Activated naive CD8-positive, alpha-beta T cell treated with anti-CD3 and anti-CD28 coated beads, Interleukin-2, amount 10 ng/mL, durations not matched to agents 7 days and 5 days (primary cell): ENCODE results near the gene PAX3. TPM values are rescaled to one million over a fixed set of nuclear protein-coding genes. Genes with fewer than 3 reads are reported as not detected.

Source experiments
- ATAC-seq: fragments of 150-1000 bp; cut with Tn5 transposase; one replicate; pipeline ENCODE4 v1.10.0; 2021; ENCODE audit warnings: low read depth, moderate library complexity
- POLR2A ChIA-PET: fragments of 350-600 bp; sonication (Branson Sonifier 250); formaldehyde crosslinking; loops from one replicate; lab custom pipeline; 2021; ENCODE audit warnings: antibody characterized with exemption; lab: Charles Lee
- DNase-seq: peaks from one replicate; pipeline ENCODE4 v3.0.0; 2021
- H3K27ac Mint-ChIP-seq: one replicate; pipeline ENCODE4 v1.8.0; 2022; ENCODE audit warnings: mild to moderate bottlenecking, mixed read lengths
- H3K27me3 Mint-ChIP-seq: one replicate; pipeline ENCODE4 v1.8.0; 2022; ENCODE audit warnings: mild to moderate bottlenecking, moderate library complexity, mixed read lengths
- H3K36me3 Mint-ChIP-seq: one replicate; pipeline ENCODE4 v1.8.0; 2021; ENCODE audit warnings: mild to moderate bottlenecking, mixed read lengths
- H3K4me1 Mint-ChIP-seq: one replicate; pipeline ENCODE4 v1.8.0; 2021; ENCODE audit warnings: mixed read lengths
- H3K4me3 Mint-ChIP-seq: one replicate; pipeline ENCODE4 v1.8.0; 2022; ENCODE audit warnings: mild to moderate bottlenecking, moderate library complexity, mixed read lengths
- H3K9me3 Mint-ChIP-seq: one replicate; pipeline ENCODE4 v1.8.0; 2021; ENCODE audit warnings: mixed read lengths
- total RNA-seq, 2 experiments: library from RNA; stranded (reverse); gene quantifications; one replicate each; pipeline ENCODE4 v1.2.3, GENCODE V29; 2021

PAX3 gene
- total RNA-seq, 2 experiments from 2014 or later: not detected

- ATAC-seq: no peak
- no peaks in the 10 kb centered on the region for H3K27me3 Mint-ChIP-seq
- no peak overlapping the region for H3K27ac Mint-ChIP-seq
Observed at GRCh38 chr2:222232372-222232771, 66.4 kb downstream of the PAX3 start.

GRCh38 chr2:222228054-222228453, 70.7 kb downstream of the PAX3 start:
- Mint-ChIP-seq H3K27ac (no peak overlapping the region), H3K9me3 (no peaks in the 10 kb centered on the region), H3K4me1 (no peaks in the 10 kb centered on the region), H3K36me3 (no peaks in the 10 kb centered on the region), H3K27me3 (no peaks in the 10 kb centered on the region), H3K4me3 (no peak overlapping the region)
- DNase-seq (no peak), ATAC-seq (no peak)
- POLR2A ChIA-PET: no interaction called here

More at GRCh38 chr2:222232372-222232771, 66.4 kb downstream of the PAX3 start:
- Mint-ChIP-seq H3K4me3 (no peak overlapping the region), H3K4me1 (no peaks in the 10 kb centered on the region), H3K9me3 (no peaks in the 10 kb centered on the region), H3K36me3 (no peaks in the 10 kb centered on the region)
- no peak for DNase-seq
- POLR2A ChIA-PET: no interaction called here

GRCh38 chr2:222218786-222219185, 80.0 kb downstream of the PAX3 start:
- H3K27me3 Mint-ChIP-seq: no peaks in the 10 kb centered on the region
- DNase-seq (no peak), ATAC-seq (no peak)
- POLR2A ChIA-PET: no interaction called here
- no peak overlapping the region for H3K4me3 Mint-ChIP-seq
- no peak overlapping the region for H3K27ac Mint-ChIP-seq
- no peaks in the 10 kb centered on the region for H3K4me1 Mint-ChIP-seq
- H3K9me3 Mint-ChIP-seq: no peaks in the 10 kb centered on the region
- H3K36me3 Mint-ChIP-seq: no peaks in the 10 kb centered on the region

GRCh38 chr2:222217712-222218111, 81.1 kb downstream of the PAX3 start:
- no peaks in the 10 kb centered on the region for H3K36me3 Mint-ChIP-seq
- H3K27ac Mint-ChIP-seq: no peak overlapping the region
- POLR2A ChIA-PET: no interaction called here
- no peaks in the 10 kb centered on the region for H3K4me1 Mint-ChIP-seq
- no peak for ATAC-seq
- DNase-seq: no peak
- H3K4me3 Mint-ChIP-seq: no peak overlapping the region
- no peaks in the 10 kb centered on the region for H3K9me3 Mint-ChIP-seq
- no peaks in the 10 kb centered on the region for H3K27me3 Mint-ChIP-seq

GRCh38 chr2:222214885-222215284, 83.9 kb downstream of the PAX3 start:
- no peak overlapping the region for H3K27ac Mint-ChIP-seq
- no peaks in the 10 kb centered on the region for H3K27me3 Mint-ChIP-seq
- POLR2A ChIA-PET: no interaction called here
- no peaks in the 10 kb centered on the region for H3K9me3 Mint-ChIP-seq
- no peak overlapping the region for H3K4me3 Mint-ChIP-seq
- DNase-seq: no peak
- ATAC-seq: no peak
- H3K4me1 Mint-ChIP-seq: no peaks in the 10 kb centered on the region
- no peaks in the 10 kb centered on the region for H3K36me3 Mint-ChIP-seq

- no peak for ATAC-seq
- Mint-ChIP-seq H3K4me3 (no peak overlapping the region), H3K27ac (no peak overlapping the region), H3K27me3 (no peaks in the 10 kb centered on the region), H3K4me1 (no peaks in the 10 kb centered on the region), H3K9me3 (no peaks in the 10 kb centered on the region), H3K36me3 (no peaks in the 10 kb centered on the region)
- DNase-seq: no peak
- POLR2A ChIA-PET: no interaction called here
Observed at GRCh38 chr2:222213049-222213448, 85.7 kb downstream of the PAX3 start.

- POLR2A ChIA-PET: no interaction called here
- H3K9me3 Mint-ChIP-seq: no peaks in the 10 kb centered on the region
- H3K4me3 Mint-ChIP-seq: no peak overlapping the region
- H3K27ac Mint-ChIP-seq: no peak overlapping the region
- H3K27me3 Mint-ChIP-seq: no peaks in the 10 kb centered on the region
- no peaks in the 10 kb centered on the region for H3K36me3 Mint-ChIP-seq
- ATAC-seq (no peak), DNase-seq (no peak)
- no peaks in the 10 kb centered on the region for H3K4me1 Mint-ChIP-seq
Observed at GRCh38 chr2:222212571-222212970, 86.2 kb downstream of the PAX3 start.

- DNase-seq: no peak
- no peak overlapping the region for H3K27ac Mint-ChIP-seq
- H3K27me3 Mint-ChIP-seq: no peaks in the 10 kb centered on the region
- no peaks in the 10 kb centered on the region for H3K9me3 Mint-ChIP-seq
- no peak for ATAC-seq
- POLR2A ChIA-PET: no interaction called here
- no peaks in the 10 kb centered on the region for H3K4me1 Mint-ChIP-seq
- no peak overlapping the region for H3K4me3 Mint-ChIP-seq
- H3K36me3 Mint-ChIP-seq: no peaks in the 10 kb centered on the region
Observed at GRCh38 chr2:222208010-222208690, 90.6 kb downstream of the PAX3 start.

- Mint-ChIP-seq H3K27me3 (no peaks in the 10 kb centered on the region), H3K4me3 (no peak overlapping the region), H3K9me3 (no peaks in the 10 kb centered on the region), H3K36me3 (no peaks in the 10 kb centered on the region), H3K4me1 (no peaks in the 10 kb centered on the region), H3K27ac (no peak overlapping the region)
- POLR2A ChIA-PET: no interaction called here
- DNase-seq (no peak), ATAC-seq (no peak)
Observed at GRCh38 chr2:222205136-222205535, 93.7 kb downstream of the PAX3 start.

GRCh38 chr2:222203041-222203440, 95.8 kb downstream of the PAX3 start:
- no peak for ATAC-seq
- Mint-ChIP-seq H3K27ac (no peak overlapping the region), H3K27me3 (no peaks in the 10 kb centered on the region), H3K36me3 (no peaks in the 10 kb centered on the region), H3K4me1 (no peaks in the 10 kb centered on the region), H3K4me3 (no peak overlapping the region), H3K9me3 (no peaks in the 10 kb centered on the region)
- DNase-seq: no peak
- POLR2A ChIA-PET: no interaction called here

- Mint-ChIP-seq H3K9me3 (no peaks in the 10 kb centered on the region), H3K4me3 (no peak overlapping the region), H3K36me3 (no peaks in the 10 kb centered on the region), H3K4me1 (no peaks in the 10 kb centered on the region), H3K27me3 (no peaks in the 10 kb centered on the region), H3K27ac (no peak overlapping the region)
- no peak for ATAC-seq
- POLR2A ChIA-PET: no interaction called here
- no peak for DNase-seq
Observed at GRCh38 chr2:222196159-222196558, 102.6 kb downstream of the PAX3 start.

- H3K9me3 Mint-ChIP-seq: peaks cover under 1% of the 10 kb centered on the region
- no peak for DNase-seq
- H3K27me3 Mint-ChIP-seq: no peaks in the 10 kb centered on the region
- no peak overlapping the region for H3K4me3 Mint-ChIP-seq
- H3K27ac Mint-ChIP-seq: no peak overlapping the region
- POLR2A ChIA-PET: no interaction called here
- no peaks in the 10 kb centered on the region for H3K4me1 Mint-ChIP-seq
- no peaks in the 10 kb centered on the region for H3K36me3 Mint-ChIP-seq
- ATAC-seq: no peak
Observed at GRCh38 chr2:222194669-222195068, 104.1 kb downstream of the PAX3 start.

- POLR2A ChIA-PET: no interaction called here
- Mint-ChIP-seq H3K4me1 (no peaks in the 10 kb centered on the region), H3K36me3 (no peaks in the 10 kb centered on the region), H3K27me3 (no peaks in the 10 kb centered on the region), H3K9me3 (peaks cover 2% of the 10 kb centered on the region), H3K4me3 (no peak overlapping the region), H3K27ac (no peak overlapping the region)
- no peak for DNase-seq
- ATAC-seq: no peak
Observed at GRCh38 chr2:222193328-222193983, 105.3 kb downstream of the PAX3 start.

- no peak for DNase-seq
- H3K27me3 Mint-ChIP-seq: peaks cover 2% of the 10 kb centered on the region
- H3K4me1 Mint-ChIP-seq: no peaks in the 10 kb centered on the region
- H3K9me3 Mint-ChIP-seq: no peaks in the 10 kb centered on the region
- no peak overlapping the region for H3K4me3 Mint-ChIP-seq
- POLR2A ChIA-PET: no interaction called here
- ATAC-seq: no peak
- no peaks in the 10 kb centered on the region for H3K36me3 Mint-ChIP-seq
- no peak overlapping the region for H3K27ac Mint-ChIP-seq
Observed at GRCh38 chr2:222180619-222181018, 118.2 kb downstream of the PAX3 start.
